HepG2 (cell line): ENCODE data around the gene KIF5B. TPM values are rescaled to one million over a fixed set of nuclear protein-coding genes. Genes with fewer than 3 reads are reported as not detected.

ENCODE experiments used
- HMGXB4 ChIP-seq, 2 experiments: sonication (generic) in 1 of 2; formaldehyde crosslinking in 1 of 2; IDR thresholded peaks; 2 replicates each; pipeline versions ENCODE4 v1.4.0 to v1.6.1; 2018 to 2020; ENCODE audit warnings: missing genetic modification reagents in 2 of 2, borderline replicate concordance in 1 of 2, low read depth in 1 of 2, mild to moderate bottlenecking in 1 of 2, missing biosample characterization in 1 of 2
- ISX ChIP-seq: sonication (generic); formaldehyde crosslinking; conservative IDR thresholded peaks from 2 replicates; pipeline ENCODE4 v1.5.0; 2020; ENCODE audit warnings: missing genetic modification reagents
- MAFF ChIP-seq: IDR thresholded peaks from 2 replicates; pipeline ENCODE4 v1.6.1; 2011; ENCODE audit warnings: low read depth, low read length, improper control_type of control experiment
- MTA1 ChIP-seq: sonication (generic); formaldehyde crosslinking; IDR thresholded peaks from 2 replicates; pipeline ENCODE4 v1.4.0; 2020; ENCODE audit warnings: missing genetic modification reagents, mild to moderate bottlenecking, borderline replicate concordance
- SOX6 ChIP-seq, 2 experiments: fragments of 450-650 bp in 1 of 2; sonication (generic) in 1 of 2; formaldehyde crosslinking in 1 of 2; IDR thresholded peaks; 2 replicates each; pipeline versions ENCODE4 v1.4.0 to v1.6.1; 2017 to 2020; ENCODE audit warnings: antibody characterized with exemption in 1 of 2, mild to moderate bottlenecking in 1 of 2, missing genetic modification reagents in 1 of 2
- TSC22D2 ChIP-seq: sonication (generic); formaldehyde crosslinking; IDR thresholded peaks from 2 replicates; pipeline ENCODE4 v1.5.1; 2020; ENCODE audit warnings: missing genetic modification reagents, mild to moderate bottlenecking, borderline replicate concordance
- ZBTB39 ChIP-seq: sonication (generic); formaldehyde crosslinking; IDR thresholded peaks from 2 replicates; pipeline ENCODE4 v1.5.0; 2020; ENCODE audit warnings: missing genetic modification reagents
- ZFAT ChIP-seq: sonication (generic); formaldehyde crosslinking; conservative IDR thresholded peaks from 2 replicates; pipeline ENCODE4 v1.8.1; 2023; ENCODE audit warnings: missing genetic modification reagents, inconsistent platforms
- polyA plus RNA-seq, 8 experiments: library from polyadenylated mRNA; depleted of rRNA in 3 of 8; stranded (reverse) in 7 of 8; unstranded in 1 of 8; fragments of >200 nt; fragmentation: Illumina TruSeq in 4 of 8; extraction: Trizol in 4 of 8; gene quantifications; 2 replicates each; pipeline versions ENCODE4 v1.2.1 to v1.2.3, GENCODE V29; 2011 to 2016; ENCODE audit warnings: low read depth in 4 of 8, missing spikeins in 1 of 8, mixed read lengths in 1 of 8; ENCODE audit not compliant: insufficient read depth in 1 of 8
- total RNA-seq, 5 experiments: library from RNA; depleted of rRNA; stranded (reverse); fragments of >200 nt; fragmentation: Illumina TruSeq; extraction: Trizol; gene quantifications; 2 replicates each; pipeline ENCODE4 v1.2.3, GENCODE V29; 2016; ENCODE audit warnings: low read depth in 1 of 5
- TF ChIP-seq, protein P1 (sequence below): sonication (generic); formaldehyde crosslinking; IDR thresholded peaks from 2 replicates; pipeline ENCODE4 v1.9.0; 2021; ENCODE audit warnings: mild to moderate bottlenecking, missing genetic modification reagents
- TF ChIP-seq, protein P2 (sequence below): sonication (generic); formaldehyde crosslinking; IDR thresholded peaks from 2 replicates; pipeline ENCODE4 v1.8.0; 2022; ENCODE audit warnings: low read depth, missing genetic modification reagents
- TF ChIP-seq, protein P3 (sequence below): sonication (generic); formaldehyde crosslinking; IDR thresholded peaks from 2 replicates; pipeline ENCODE4 v1.4.0; 2020; ENCODE audit warnings: low read depth, missing genetic modification reagents

Gene KIF5B
- total and polyA plus RNA-seq, 2 of the 13 experiments (the other 11 are each of a cell fraction or from before 2014, with no cell fraction given): 34.3 to 133 TPM

DNA sequence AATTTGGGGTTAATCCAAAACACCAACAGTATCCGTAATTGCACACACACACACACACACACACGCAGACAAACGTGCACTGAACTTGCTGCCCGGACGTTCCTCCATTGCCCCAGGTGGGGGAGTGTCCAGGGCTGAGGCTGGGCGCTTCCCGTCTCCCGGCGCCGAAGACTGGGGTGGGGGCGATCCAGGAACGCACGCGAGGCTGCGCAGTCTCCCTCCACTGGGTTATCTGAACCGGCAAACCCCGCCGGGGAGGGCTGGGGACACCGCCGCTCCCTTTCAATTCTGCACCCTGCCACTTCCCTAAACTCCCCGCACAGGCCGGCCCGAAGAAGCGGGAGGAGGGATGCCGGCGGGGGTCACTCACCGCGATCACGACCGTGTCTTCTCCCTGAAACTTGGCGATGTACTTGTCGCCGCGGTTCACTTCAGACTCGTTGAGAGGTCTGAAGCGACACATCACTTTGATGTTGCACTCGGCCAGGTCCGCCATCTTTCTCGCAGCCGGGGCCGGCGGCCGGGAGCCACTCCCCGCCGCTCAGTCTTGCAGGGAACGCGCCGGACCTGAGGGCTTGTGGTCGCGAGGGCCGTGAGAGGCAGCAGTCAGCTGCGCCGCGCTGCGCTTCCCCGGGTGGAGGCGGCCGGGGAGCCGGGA is 618 bp downstream of the KIF5B start (continued):
- TF ChIP-seq, protein P1, sequence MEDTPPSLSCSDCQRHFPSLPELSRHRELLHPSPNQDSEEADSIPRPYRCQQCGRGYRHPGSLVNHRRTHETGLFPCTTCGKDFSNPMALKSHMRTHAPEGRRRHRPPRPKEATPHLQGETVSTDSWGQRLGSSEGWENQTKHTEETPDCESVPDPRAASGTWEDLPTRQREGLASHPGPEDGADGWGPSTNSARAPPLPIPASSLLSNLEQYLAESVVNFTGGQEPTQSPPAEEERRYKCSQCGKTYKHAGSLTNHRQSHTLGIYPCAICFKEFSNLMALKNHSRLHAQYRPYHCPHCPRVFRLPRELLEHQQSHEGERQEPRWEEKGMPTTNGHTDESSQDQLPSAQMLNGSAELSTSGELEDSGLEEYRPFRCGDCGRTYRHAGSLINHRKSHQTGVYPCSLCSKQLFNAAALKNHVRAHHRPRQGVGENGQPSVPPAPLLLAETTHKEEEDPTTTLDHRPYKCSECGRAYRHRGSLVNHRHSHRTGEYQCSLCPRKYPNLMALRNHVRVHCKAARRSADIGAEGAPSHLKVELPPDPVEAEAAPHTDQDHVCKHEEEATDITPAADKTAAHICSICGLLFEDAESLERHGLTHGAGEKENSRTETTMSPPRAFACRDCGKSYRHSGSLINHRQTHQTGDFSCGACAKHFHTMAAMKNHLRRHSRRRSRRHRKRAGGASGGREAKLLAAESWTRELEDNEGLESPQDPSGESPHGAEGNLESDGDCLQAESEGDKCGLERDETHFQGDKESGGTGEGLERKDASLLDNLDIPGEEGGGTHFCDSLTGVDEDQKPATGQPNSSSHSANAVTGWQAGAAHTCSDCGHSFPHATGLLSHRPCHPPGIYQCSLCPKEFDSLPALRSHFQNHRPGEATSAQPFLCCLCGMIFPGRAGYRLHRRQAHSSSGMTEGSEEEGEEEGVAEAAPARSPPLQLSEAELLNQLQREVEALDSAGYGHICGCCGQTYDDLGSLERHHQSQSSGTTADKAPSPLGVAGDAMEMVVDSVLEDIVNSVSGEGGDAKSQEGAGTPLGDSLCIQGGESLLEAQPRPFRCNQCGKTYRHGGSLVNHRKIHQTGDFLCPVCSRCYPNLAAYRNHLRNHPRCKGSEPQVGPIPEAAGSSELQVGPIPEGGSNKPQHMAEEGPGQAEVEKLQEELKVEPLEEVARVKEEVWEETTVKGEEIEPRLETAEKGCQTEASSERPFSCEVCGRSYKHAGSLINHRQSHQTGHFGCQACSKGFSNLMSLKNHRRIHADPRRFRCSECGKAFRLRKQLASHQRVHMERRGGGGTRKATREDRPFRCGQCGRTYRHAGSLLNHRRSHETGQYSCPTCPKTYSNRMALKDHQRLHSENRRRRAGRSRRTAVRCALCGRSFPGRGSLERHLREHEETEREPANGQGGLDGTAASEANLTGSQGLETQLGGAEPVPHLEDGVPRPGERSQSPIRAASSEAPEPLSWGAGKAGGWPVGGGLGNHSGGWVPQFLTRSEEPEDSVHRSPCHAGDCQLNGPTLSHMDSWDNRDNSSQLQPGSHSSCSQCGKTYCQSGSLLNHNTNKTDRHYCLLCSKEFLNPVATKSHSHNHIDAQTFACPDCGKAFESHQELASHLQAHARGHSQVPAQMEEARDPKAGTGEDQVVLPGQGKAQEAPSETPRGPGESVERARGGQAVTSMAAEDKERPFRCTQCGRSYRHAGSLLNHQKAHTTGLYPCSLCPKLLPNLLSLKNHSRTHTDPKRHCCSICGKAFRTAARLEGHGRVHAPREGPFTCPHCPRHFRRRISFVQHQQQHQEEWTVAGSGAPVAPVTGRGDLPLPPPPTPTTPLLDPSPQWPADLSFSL (CRISPR knock-in tag): peak; percentile 57
- TF ChIP-seq TSC22D2 (CRISPR knock-in tag) (no peak), SOX6 (IDR thresholded peaks at IDR 0.05) (no peak), SOX6 (CRISPR knock-in tag; IDR thresholded peaks at IDR 0.05) (peak; percentile 47; the same call in 1 of the 2 replicates), MTA1 (0 out of 2 replicates have a peak, but pooled peaks have one; percentile 17), ISX (CRISPR knock-in tag) (no peak), HMGXB4 (CRISPR knock-in tag; IDR thresholded peaks at IDR 0.05; ENCODE audit: borderline replicate concordance in 1 of 2, low read depth in 1 of 2) (peak in 1 of 2 experiments; percentile 70; a peak in 2 of 4 replicates), MAFF (no peak), ZFAT (CRISPR knock-in tag) (no peak), ZBTB39 (CRISPR knock-in tag) (no peak)
- TF ChIP-seq, protein P2, sequence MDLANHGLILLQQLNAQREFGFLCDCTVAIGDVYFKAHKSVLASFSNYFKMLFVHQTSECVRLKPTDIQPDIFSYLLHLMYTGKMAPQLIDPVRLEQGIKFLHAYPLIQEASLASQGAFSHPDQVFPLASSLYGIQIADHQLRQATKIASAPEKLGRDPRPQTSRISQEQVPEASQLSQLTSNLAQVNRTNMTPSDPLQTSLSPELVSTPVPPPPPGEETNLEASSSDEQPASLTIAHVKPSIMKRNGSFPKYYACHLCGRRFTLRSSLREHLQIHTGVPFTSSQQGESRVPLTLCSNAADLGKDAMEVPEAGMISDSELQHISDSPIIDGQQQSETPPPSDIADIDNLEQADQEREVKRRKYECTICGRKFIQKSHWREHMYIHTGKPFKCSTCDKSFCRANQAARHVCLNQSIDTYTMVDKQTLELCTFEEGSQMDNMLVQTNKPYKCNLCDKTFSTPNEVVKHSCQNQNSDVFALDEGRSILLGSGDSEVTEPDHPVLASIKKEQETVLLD (CRISPR knock-in tag): peak; percentile 29; the same call in 1 of the 2 replicates
- TF ChIP-seq, protein P3, sequence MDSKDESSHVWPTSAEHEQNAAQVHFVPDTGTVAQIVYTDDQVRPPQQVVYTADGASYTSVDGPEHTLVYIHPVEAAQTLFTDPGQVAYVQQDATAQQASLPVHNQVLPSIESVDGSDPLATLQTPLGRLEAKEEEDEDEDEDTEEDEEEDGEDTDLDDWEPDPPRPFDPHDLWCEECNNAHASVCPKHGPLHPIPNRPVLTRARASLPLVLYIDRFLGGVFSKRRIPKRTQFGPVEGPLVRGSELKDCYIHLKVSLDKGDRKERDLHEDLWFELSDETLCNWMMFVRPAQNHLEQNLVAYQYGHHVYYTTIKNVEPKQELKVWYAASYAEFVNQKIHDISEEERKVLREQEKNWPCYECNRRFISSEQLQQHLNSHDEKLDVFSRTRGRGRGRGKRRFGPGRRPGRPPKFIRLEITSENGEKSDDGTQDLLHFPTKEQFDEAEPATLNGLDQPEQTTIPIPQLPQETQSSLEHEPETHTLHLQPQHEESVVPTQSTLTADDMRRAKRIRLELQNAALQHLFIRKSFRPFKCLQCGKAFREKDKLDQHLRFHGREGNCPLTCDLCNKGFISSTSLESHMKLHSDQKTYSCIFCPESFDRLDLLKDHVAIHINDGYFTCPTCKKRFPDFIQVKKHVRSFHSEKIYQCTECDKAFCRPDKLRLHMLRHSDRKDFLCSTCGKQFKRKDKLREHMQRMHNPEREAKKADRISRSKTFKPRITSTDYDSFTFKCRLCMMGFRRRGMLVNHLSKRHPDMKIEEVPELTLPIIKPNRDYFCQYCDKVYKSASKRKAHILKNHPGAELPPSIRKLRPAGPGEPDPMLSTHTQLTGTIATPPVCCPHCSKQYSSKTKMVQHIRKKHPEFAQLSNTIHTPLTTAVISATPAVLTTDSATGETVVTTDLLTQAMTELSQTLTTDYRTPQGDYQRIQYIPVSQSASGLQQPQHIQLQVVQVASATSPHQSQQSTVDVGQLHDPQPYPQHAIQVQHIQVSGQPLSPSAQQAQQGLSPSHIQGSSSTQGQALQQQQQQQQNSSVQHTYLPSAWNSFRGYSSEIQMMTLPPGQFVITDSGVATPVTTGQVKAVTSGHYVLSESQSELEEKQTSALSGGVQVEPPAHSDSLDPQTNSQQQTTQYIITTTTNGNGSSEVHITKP (CRISPR knock-in tag): 0 out of 2 replicates have a peak, but pooled peaks have one; percentile 27
